HG02763 (cell line): Measurements from ENCODE around the gene COL8A1.

Source experiments
- ATAC-seq: cut with Tn5 transposase; IDR thresholded peaks from one replicate; pipeline ENCODE4 v1.9.1; 2021; ENCODE audit warnings: mild to moderate bottlenecking, moderate library complexity; ENCODE audit not compliant: unreplicated experiment

Gene COL8A1

GRCh38 chr3:99637368-99638111, 854 bp upstream of the COL8A1 start:
- no peak for ATAC-seq

GRCh38 chr3:99639579-99639978, 1.2 kb downstream of the COL8A1 start:
- no peak for ATAC-seq

DNA sequence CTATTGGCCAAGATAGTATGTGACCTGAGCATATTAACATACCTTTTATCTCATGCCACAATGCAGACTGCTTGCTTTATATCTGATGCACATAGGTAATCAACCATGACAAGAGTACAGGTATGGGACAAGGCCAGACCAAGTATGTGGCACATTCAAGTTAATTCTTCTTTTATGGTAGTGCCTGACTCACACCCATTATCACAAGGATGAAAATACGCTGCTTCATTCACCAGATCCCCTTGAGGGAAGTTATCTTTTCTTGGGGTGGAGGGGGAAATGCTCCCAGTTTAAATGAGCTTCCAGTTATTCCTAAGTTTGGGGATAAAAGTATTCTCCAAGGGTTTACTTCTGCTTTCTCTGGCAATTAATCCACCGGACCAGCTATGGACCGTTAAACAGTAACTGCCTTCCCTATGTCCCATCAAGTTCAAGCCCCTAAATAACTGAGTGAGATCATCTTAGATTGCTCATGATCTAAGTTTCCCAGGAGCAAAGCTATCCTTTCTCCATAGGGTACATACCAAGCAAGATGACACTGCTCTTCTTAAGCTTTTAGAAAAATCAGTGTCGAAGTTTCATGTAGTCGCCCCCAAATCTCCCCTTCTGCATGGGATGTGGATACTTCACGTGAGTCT, 1.9 kb downstream of the COL8A1 start:
- ATAC-seq = no peak

GRCh38 chr3:99641480-99641879, 3.1 kb downstream of the COL8A1 start:
- ATAC-seq = no peak

DNA sequence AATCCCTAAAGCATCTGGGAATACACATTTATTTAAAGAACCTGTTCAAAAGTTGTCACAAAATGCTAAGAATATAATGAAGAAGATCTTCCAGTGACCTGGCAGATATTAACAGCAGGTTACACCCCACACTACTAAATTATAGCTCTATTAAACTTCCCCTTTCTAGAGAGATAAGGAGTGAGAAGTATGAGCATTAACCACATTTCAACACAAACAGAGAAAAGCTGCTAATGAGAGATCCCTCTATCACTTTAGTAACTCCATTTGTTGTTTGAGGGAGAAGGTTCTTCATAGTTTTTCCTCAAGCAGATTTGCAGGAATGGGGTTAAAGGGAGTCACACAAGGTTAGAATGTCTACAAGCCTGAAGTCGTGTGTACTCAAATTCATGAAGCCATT, 3.6 kb downstream of the COL8A1 start:
- ATAC-seq = no peak

DNA sequence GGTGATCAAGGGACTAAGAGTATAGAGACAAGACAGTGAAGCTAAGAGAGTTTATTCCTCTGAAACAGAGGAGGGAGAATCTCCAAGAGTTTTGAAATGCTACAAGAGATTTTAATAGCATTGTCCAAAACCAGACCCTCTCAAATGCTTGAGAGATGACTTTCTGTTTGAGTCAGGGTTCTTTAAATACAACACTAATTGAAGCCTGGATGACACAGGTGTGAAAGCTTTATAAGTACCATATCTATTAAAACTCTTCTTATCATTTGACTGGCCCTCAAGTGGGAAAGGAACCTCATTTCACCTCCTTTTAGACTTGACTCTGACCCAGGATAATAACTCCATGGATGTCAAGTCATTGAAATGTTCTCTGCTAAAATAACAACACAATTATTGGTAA, 5.6 kb downstream of the COL8A1 start:
- ATAC-seq = no peak

GRCh38 chr3:99644746-99645145, 6.4 kb downstream of the COL8A1 start:
- no peak for ATAC-seq

GRCh38 chr3:99645277-99646106, 7.1 kb downstream of the COL8A1 start:
- ATAC-seq = no peak

DNA sequence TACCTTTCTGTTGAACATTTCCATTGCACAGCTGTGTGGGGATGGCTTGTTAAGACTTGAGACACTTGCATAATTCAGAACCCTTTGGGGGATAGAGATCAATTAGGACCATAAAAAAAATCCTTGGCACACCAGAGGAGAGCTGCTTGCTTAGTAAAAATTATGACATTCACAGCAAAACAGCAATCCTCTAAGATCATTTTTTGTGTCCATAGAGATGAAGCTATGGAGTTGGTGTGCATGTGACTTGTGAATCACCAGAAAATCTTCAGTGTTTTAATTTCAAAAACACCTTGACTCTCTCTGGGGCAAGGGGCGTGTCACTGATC, 7.7 kb downstream of the COL8A1 start:
- no peak for ATAC-seq

DNA sequence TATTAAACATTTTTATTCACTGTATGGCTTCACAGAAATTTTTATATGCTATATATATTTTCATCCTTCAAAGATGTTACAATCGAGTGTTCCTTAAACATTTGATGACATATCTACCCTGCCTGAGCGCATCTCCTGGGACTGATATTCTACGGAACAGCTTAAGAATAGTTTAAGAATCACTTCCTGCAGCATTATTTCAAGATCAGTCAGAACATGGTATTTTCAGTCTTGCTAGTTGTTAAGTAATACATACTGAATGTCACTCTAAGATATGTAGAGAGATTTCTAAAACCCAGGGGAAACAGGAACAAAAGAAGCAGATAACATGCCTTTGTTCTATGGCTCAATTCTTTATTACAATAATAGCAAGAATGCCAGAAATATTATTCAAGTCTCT, 8.7 kb downstream of the COL8A1 start:
- no peak for ATAC-seq

DNA sequence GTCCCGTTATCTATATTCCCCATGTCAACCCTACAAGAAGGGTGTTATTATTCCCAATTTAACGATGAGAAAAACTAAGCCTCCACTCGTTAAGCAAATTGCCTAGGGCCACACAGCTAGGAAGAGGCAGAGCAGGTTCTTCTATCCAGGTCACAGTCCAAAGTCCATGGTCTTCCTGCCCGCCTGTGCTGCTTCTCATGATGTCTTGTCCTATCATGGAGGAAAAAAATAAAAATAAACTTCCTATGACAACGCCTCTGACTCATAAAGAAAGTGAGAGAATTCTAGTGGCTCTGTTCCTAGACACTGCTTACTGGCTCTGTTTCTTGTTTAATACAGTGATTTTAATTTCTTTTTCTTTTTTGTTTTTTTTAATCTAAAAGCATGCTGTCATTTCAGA, 9.7 kb downstream of the COL8A1 start:
- no peak for ATAC-seq

DNA sequence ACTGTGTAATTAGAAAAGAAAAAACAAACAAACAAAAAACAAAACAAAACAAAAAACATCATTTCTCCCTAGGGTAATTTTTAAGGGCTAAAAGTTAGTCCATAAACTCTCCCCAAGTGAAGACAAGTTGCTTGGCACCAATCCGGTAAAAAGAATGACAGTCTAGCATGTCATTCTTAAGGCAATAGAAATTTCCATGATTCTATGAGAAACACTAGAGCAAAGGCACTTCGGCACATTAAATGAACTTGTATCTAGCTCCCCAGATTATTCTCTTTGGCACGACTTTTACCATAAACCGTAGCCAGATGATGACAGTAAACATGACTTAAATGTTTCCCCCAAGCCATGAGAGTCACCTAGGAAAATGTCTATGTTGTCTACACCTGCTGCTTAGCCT, 10.1 kb downstream of the COL8A1 start:
- no peak for ATAC-seq

GRCh38 chr3:99651531-99651930, 13.1 kb downstream of the COL8A1 start:
- no peak for ATAC-seq

DNA sequence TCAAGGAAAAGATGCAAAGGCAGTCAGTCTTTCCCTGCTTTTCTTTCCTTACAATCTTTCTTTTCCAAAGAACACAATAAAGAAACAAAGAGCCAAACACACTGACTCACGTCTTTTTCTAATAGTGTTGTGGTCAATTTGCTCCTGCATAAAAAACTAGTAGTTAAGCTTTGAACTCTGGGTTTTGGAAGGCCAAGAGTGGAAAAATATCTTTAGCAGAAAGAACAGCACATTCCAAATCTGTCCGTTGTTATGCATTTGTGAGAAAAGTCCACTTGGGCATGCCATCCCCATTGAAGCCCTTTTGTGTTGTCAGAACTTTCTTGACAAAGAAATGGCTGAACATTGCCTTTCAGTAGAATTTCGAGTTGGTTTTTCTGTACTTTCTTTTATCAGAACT, 18.2 kb downstream of the COL8A1 start:
- no peak for ATAC-seq

DNA sequence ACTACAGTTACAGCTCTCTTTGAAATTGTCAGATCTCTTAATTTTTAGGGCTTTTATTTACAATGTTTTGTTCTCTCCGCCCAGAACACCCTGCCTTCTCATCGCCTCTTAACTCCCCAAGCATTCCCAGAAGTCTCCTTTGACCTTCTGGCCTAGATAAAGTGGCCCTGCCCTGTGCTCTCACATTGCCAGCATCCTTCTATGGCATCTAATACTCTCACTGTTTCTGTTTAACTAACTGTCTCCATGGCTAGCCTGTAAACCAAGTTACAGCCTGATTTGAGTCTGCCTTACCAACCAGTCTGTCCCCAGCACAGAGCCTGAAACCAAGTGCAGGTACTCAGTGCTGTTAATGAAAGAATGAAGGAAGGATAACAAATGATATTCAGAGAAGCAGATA, 19.9 kb downstream of the COL8A1 start:
- no peak for ATAC-seq

- ATAC-seq = no peak
These were observed 20.6 kb downstream of the COL8A1 start for GRCh38 chr3:99659032-99659431.

DNA sequence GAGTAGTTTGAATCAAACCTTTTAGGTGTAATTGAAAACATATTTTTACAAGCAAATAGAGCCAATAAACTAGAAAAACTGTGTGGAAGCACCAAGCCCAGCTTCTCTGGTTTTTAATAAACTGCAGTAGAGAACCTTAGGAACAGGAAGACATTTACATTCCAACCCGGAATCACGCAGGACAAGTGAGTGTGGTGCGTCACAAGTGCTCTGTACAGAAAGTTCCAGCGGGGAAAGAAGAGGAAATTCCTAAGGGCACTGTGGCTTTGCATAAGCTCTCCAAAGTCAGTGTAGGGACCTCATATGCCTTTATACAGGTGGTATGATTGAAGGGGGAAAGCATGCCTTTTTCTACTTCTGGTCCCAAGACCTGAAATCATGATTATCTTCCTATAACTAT, 21.6 kb downstream of the COL8A1 start:
- ATAC-seq = no peak

DNA sequence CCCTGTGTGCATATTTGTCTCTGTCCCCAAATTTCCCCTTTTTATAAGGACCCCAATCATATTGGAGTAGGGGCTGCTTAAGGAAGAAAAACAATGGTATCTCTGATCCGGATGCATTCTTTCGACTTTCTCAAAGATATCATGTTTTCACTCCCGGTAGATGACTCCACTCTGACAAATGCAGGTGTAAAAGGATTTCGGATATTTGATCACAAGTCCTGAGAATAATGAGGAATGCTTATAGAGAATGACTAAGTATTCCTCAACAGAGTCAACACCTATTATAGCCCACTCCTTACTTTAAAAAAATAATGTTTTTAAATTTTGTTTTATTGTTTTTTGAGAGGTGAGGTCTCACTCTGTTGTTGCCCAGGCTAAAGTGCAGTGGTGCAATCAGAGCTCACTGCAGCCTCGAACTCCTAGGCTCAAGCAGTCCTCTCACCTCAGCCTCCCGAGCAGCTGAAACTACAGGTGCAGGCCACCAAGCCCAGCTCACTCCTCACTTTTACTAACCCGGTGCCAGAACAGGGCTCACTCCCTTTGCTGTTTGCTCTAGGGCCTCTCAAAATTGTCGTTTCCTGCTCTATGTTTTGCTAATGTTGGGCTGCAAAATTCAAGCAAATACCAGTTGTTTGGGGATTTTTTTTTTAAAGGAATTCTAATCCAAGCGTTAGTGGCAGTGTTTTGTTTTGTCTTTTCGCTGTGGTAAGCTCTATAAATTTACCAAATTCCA, 24.6 kb downstream of the COL8A1 start:
- ATAC-seq = no peak

- no peak for ATAC-seq
These were observed 25.6 kb downstream of the COL8A1 start for GRCh38 chr3:99663977-99664376.

GRCh38 chr3:99665017-99665416, 26.6 kb downstream of the COL8A1 start:
- ATAC-seq = no peak

- ATAC-seq = no peak
These were observed 27.8 kb downstream of the COL8A1 start for GRCh38 chr3:99666201-99666600.
